CD4-positive, CD25-positive, alpha-beta regulatory T cell (primary cell): ENCODE results near the gene HOXD8. TPM values are rescaled to one million over a fixed set of nuclear protein-coding genes. Genes with fewer than 3 reads are reported as not detected.

Experiments
- ATAC-seq, 2 donors: fragments of 150-1000 bp; cut with Tn5 transposase; one replicate each; pipeline ENCODE4 v1.10.0; 2021; ENCODE audit warnings: low read depth in 2 of 2, moderate number of reproducible peaks in 2 of 2, moderate library complexity in 1 of 2
- DNase-seq, 3 donors: peaks; one replicate each; pipeline versions ENCODE4 v3.0.0 to v3.0.0-alpha.2; 2012 to 2022; ENCODE audit warnings: mixed read lengths in 1 of 3
- H3K27ac ChIP-seq: one replicate; pipeline ENCODE4 v1.7.0; 2013; ENCODE audit warnings: mild to moderate bottlenecking, low read length; ENCODE audit not compliant: insufficient read depth, poor library complexity, severe bottlenecking
- H3K27me3 ChIP-seq: one replicate; pipeline ENCODE4 v1.7.0; 2013; ENCODE audit warnings: low read length; ENCODE audit not compliant: control insufficient read depth, insufficient read depth
- H3K36me3 ChIP-seq: one replicate; pipeline ENCODE4 v1.7.0; 2013; ENCODE audit warnings: mild to moderate bottlenecking, low read length, moderate library complexity; ENCODE audit not compliant: control insufficient read depth, insufficient read depth
- H3K4me1 ChIP-seq: 2 replicates; pipeline ENCODE4 v1.7.0; 2013; ENCODE audit warnings: mild to moderate bottlenecking, low read length; ENCODE audit not compliant: insufficient read depth, control insufficient read depth, poor library complexity, severe bottlenecking
- H3K4me3 ChIP-seq: one replicate; pipeline ENCODE4 v1.7.0; 2013; ENCODE audit warnings: low read depth, mild to moderate bottlenecking, low read length, moderate library complexity
- H3K9me3 ChIP-seq, 2 experiments: 1 replicate in 1 of 2; 2 replicates in 1 of 2; pipeline ENCODE4 v1.7.0; 2013; ENCODE audit warnings: low read length in 2 of 2, mild to moderate bottlenecking in 1 of 2, moderate library complexity in 1 of 2; ENCODE audit not compliant: control insufficient read depth in 2 of 2
- H3K27ac Mint-ChIP-seq, 3 donors: one replicate each; pipeline ENCODE4 v1.8.0; 2020 to 2022; ENCODE audit warnings: mild to moderate bottlenecking in 3 of 3, mixed read lengths in 3 of 3, moderate library complexity in 2 of 3
- H3K27me3 Mint-ChIP-seq: one replicate; pipeline ENCODE4 v1.8.0; 2022; ENCODE audit warnings: mild to moderate bottlenecking, mixed read lengths
- H3K36me3 Mint-ChIP-seq: one replicate; pipeline ENCODE4 v1.8.0; 2020; ENCODE audit warnings: mixed read lengths
- H3K4me1 Mint-ChIP-seq, 4 donors: one replicate each; pipeline ENCODE4 v1.8.0; 2020 to 2022; ENCODE audit warnings: mixed read lengths in 4 of 4, mild to moderate bottlenecking in 1 of 4
- H3K4me3 Mint-ChIP-seq, 4 donors: one replicate each; pipeline ENCODE4 v1.8.0; 2020 to 2022; ENCODE audit warnings: mild to moderate bottlenecking in 4 of 4, mixed read lengths in 4 of 4, moderate library complexity in 3 of 4
- H3K9me3 Mint-ChIP-seq, 7 donors: one replicate each; pipeline ENCODE4 v1.8.0; 2020 to 2022; ENCODE audit warnings: mixed read lengths in 7 of 7, mild to moderate bottlenecking in 3 of 7, moderate library complexity in 2 of 7
- polyA plus RNA-seq, 4 donors: library from polyadenylated mRNA; unstranded; fragments of 300-500 nt; fragmentation: Illumina TruSeq; gene quantifications; one replicate each; pipeline ENCODE4 v1.2.3, GENCODE V29; 2021
- total RNA-seq: library from RNA; stranded (reverse); gene quantifications from one replicate; pipeline ENCODE4 v1.2.3, GENCODE V29; 2022

HOXD8 gene
- total and polyA plus RNA-seq, 5 donors from 2014 or later, result not detected

- Histone ChIP-seq H3K9me3 (peaks cover 0 to 10% of the 10 kb centered on the region in 2 experiments), H3K36me3 (no peaks in the 10 kb centered on the region), H3K27ac (no peak within 1 kb of the TSS), H3K4me3 (no peak within 1 kb of the TSS), H3K27me3 (peaks cover 46% of the 10 kb centered on the region), H3K4me1 (peaks cover 8% of the 10 kb centered on the region)
- DNase-seq, result no peak
- H3K9me3 Mint-ChIP-seq, result peaks cover 0 to 22% (median 2%) of the 10 kb centered on the region in 7 donors
- ATAC-seq, result no peak
- H3K27ac Mint-ChIP-seq, result peak within 1 kb of the TSS in 1 of 3 donors; percentile 59
- H3K4me3 Mint-ChIP-seq, result peak within 1 kb of the TSS; percentile 46 to 82 (median 60)
- peaks cover 90% of the 10 kb centered on the region for H3K27me3 Mint-ChIP-seq
- peaks cover 0 to 36% (median 16%) of the 10 kb centered on the region in 4 donors for H3K4me1 Mint-ChIP-seq
- H3K36me3 Mint-ChIP-seq, result peaks cover 4% of the 10 kb centered on the region
Observed at GRCh38 chr2:176106581-176107539, 22.6 kb upstream of the HOXD8 start, which contains the start of gene HOXD11. Gene HOXD11 (plus strand): TSS chr2:176107280. CDS start chr2:176107356, 76 bp downstream.

GRCh38 chr2:176107731-176108181, 21.7 kb upstream of the HOXD8 start:
- Histone ChIP-seq H3K4me3 (no peak overlapping the region), H3K9me3 (peaks cover 0 to 10% of the 10 kb centered on the region in 2 experiments), H3K4me1 (peaks cover 8% of the 10 kb centered on the region), H3K27ac (no peak overlapping the region), H3K36me3 (no peaks in the 10 kb centered on the region), H3K27me3 (peaks cover 42% of the 10 kb centered on the region)
- ATAC-seq (no peak), DNase-seq (no peak)
- H3K9me3 Mint-ChIP-seq, result peaks cover 0 to 16% (median 2%) of the 10 kb centered on the region in 7 donors
- H3K4me1 Mint-ChIP-seq, result peaks cover 0 to 36% (median 13%) of the 10 kb centered on the region in 4 donors
- H3K36me3 Mint-ChIP-seq, result peaks cover 4% of the 10 kb centered on the region
- peaks cover 88% of the 10 kb centered on the region for H3K27me3 Mint-ChIP-seq
- H3K27ac Mint-ChIP-seq, result no peak overlapping the region
- no peak overlapping the region for H3K4me3 Mint-ChIP-seq

GRCh38 chr2:176109192-176109901, 20.2 kb upstream of the HOXD8 start:
- Mint-ChIP-seq H3K27ac (peak overlapping the region in 1 of 3 donors; percentile 48), H3K27me3 (peaks cover 88% of the 10 kb centered on the region), H3K4me3 (peak overlapping the region in 2 of 4 donors; percentile 16 to 18), H3K36me3 (peaks cover 4% of the 10 kb centered on the region), H3K4me1 (peaks cover 0 to 34% (median 14%) of the 10 kb centered on the region in 4 donors), H3K9me3 (peaks cover 0 to 16% (median 2%) of the 10 kb centered on the region in 7 donors)
- no peak overlapping the region for H3K27ac ChIP-seq
- DNase-seq (no peak), ATAC-seq (no peak)
- no peak overlapping the region for H3K4me3 ChIP-seq
- H3K27me3 ChIP-seq, result peaks cover 49% of the 10 kb centered on the region
- no peaks in the 10 kb centered on the region for H3K36me3 ChIP-seq
- peaks cover 0 to 14% of the 10 kb centered on the region in 2 experiments for H3K9me3 ChIP-seq
- H3K4me1 ChIP-seq, result peaks cover 8% of the 10 kb centered on the region

- Histone ChIP-seq H3K36me3 (no peaks in the 10 kb centered on the region), H3K9me3 (peaks cover 0 to 14% of the 10 kb centered on the region in 2 experiments), H3K4me1 (peaks cover 8% of the 10 kb centered on the region), H3K27me3 (peaks cover 51% of the 10 kb centered on the region), H3K4me3 (no peak overlapping the region), H3K27ac (no peak overlapping the region)
- H3K27ac Mint-ChIP-seq, result peak overlapping the region in 1 of 3 donors; percentile 48
- ATAC-seq (no peak), DNase-seq (no peak)
- no peak overlapping the region for H3K4me3 Mint-ChIP-seq
- H3K36me3 Mint-ChIP-seq, result peaks cover 4% of the 10 kb centered on the region
- H3K27me3 Mint-ChIP-seq, result peaks cover 88% of the 10 kb centered on the region
- peaks cover 0 to 31% (median 14%) of the 10 kb centered on the region in 4 donors for H3K4me1 Mint-ChIP-seq
- H3K9me3 Mint-ChIP-seq, result peaks cover 0 to 16% (median 2%) of the 10 kb centered on the region in 7 donors
Observed at GRCh38 chr2:176109946-176110345, 19.6 kb upstream of the HOXD8 start.

- Mint-ChIP-seq H3K9me3 (peaks cover 0 to 16% (median 2%) of the 10 kb centered on the region in 7 donors), H3K4me3 (peak overlapping the region in 1 of 4 donors; percentile 54), H3K36me3 (peaks cover 4% of the 10 kb centered on the region), H3K4me1 (peaks cover 0 to 26% (median 13%) of the 10 kb centered on the region in 4 donors), H3K27ac (no peak overlapping the region), H3K27me3 (peaks cover 88% of the 10 kb centered on the region)
- DNase-seq (no peak), ATAC-seq (no peak)
- H3K9me3 ChIP-seq, result peaks cover 0 to 14% of the 10 kb centered on the region in 2 experiments
- H3K4me1 ChIP-seq, result peaks cover 8% of the 10 kb centered on the region
- H3K27me3 ChIP-seq, result peaks cover 57% of the 10 kb centered on the region
- no peak overlapping the region for H3K4me3 ChIP-seq
- no peak overlapping the region for H3K27ac ChIP-seq
- H3K36me3 ChIP-seq, result no peaks in the 10 kb centered on the region
Observed at GRCh38 chr2:176110415-176111308, 18.8 kb upstream of the HOXD8 start.

GRCh38 chr2:176111309-176111663, 18.2 kb upstream of the HOXD8 start:
- H3K4me1 Mint-ChIP-seq, result peaks cover 0 to 20% (median 9%) of the 10 kb centered on the region in 4 donors
- DNase-seq, result peak in 1 of 3 donors; percentile 38
- Histone ChIP-seq H3K27ac (no peak overlapping the region), H3K4me1 (peaks cover 8% of the 10 kb centered on the region), H3K36me3 (no peaks in the 10 kb centered on the region), H3K4me3 (no peak overlapping the region), H3K27me3 (peaks cover 54% of the 10 kb centered on the region), H3K9me3 (peaks cover 0 to 14% of the 10 kb centered on the region in 2 experiments)
- no peak for ATAC-seq
- H3K27me3 Mint-ChIP-seq, result peaks cover 84% of the 10 kb centered on the region
- H3K4me3 Mint-ChIP-seq, result peak overlapping the region in 2 of 4 donors; percentile 5 to 54
- peaks cover 0 to 16% (median 2%) of the 10 kb centered on the region in 7 donors for H3K9me3 Mint-ChIP-seq
- no peak overlapping the region for H3K27ac Mint-ChIP-seq
- peaks cover 4% of the 10 kb centered on the region for H3K36me3 Mint-ChIP-seq
